Erythroblast (primary cell): ENCODE data around the gene RALGPS2.

Experiments used
- GATA1 ChIP-seq: IDR thresholded peaks from 2 replicates; pipeline ENCODE4 v1.6.1; 2011; ENCODE audit warnings: low read depth, mild to moderate bottlenecking, control low read depth, low read length, moderate library complexity
- POLR2A ChIP-seq: IDR thresholded peaks from 2 replicates; pipeline ENCODE4 v1.6.1; 2011; ENCODE audit warnings: mild to moderate bottlenecking, low read length

DNA sequence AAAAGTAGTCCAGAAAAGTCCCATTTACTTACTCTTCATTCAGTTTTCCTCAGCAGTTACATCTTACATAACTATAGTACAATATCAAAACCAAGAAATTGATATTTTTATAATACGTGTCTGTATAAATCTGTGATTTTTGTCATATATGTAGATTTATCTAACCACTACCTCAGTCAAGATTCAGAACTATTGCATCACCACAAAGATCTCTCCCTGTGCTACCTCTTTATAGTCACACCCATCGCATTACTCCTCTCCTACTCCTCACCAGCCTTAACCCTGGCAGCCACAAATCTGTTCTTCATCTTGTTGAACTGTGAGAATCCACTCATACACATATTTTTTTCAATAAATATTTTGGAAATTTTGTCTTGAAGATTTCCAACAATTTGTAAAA is 72.5 kb downstream of the RALGPS2 start:
- no peak for TF ChIP-seq POLR2A
- no peak for TF ChIP-seq GATA1
